VCaP (cell line): ENCODE measurements around the gene CCDC192.

Experiments used
- H3K27ac ChIP-seq: fragments of 450-650 bp; 2 replicates; pipeline ENCODE4 v1.5.1; 2017
- CTCF ChIP-seq: fragments of 450-650 bp; conservative IDR thresholded peaks from 2 replicates; pipeline ENCODE4 v1.5.1; 2017; ENCODE audit warnings: mild to moderate bottlenecking, moderate library complexity

CCDC192 gene

GRCh38 chr5:127793052-127793451 lies 89.9 kb downstream of the CCDC192 start:
- TF ChIP-seq CTCF, result no peak
- H3K27ac ChIP-seq, result no peak overlapping the region

DNA sequence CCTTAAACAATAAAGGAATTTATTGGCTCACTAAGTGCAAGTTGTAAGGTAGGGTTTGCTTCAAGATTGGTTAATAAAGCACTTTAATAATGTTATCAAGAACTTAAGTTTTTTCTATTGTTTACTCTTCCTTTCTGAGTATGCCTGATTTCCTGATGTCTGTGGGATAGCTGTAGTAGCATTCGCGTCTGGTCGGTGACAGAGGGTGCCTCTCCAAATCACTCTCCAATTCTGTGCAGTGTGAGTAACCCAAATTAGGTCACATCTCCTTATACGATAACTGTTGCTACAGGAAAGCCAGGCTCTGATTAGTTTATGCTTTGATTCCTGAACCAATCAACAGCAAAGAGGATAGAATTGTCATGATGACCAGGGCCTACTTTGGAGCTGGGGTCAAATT lies 90.7 kb downstream of the CCDC192 start:
- no peak overlapping the region for H3K27ac ChIP-seq
- no peak for TF ChIP-seq CTCF

DNA sequence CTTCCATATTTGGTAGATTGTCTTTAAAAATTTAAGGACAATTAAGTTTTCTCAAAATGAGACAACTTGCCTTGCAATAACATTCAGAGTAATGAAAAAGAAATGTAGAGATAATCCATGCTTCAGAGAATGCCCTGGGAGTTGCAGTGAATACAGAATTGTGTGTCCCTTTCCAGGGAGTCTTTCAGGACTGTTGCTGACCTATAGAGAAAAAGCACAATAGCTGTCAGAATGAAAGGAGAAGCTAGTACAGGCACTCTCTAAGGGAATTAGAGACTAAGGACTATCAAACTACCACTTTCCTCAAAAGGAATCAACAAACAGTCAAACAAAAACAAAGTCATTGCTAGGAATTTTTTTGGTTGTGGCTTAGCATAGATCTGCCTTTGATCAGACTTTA lies 93.0 kb downstream of the CCDC192 start:
- no peak for TF ChIP-seq CTCF
- no peak overlapping the region for H3K27ac ChIP-seq

GRCh38 chr5:127799293-127799905 lies 96.2 kb downstream of the CCDC192 start:
- TF ChIP-seq CTCF, result no peak
- no peak overlapping the region for H3K27ac ChIP-seq

DNA sequence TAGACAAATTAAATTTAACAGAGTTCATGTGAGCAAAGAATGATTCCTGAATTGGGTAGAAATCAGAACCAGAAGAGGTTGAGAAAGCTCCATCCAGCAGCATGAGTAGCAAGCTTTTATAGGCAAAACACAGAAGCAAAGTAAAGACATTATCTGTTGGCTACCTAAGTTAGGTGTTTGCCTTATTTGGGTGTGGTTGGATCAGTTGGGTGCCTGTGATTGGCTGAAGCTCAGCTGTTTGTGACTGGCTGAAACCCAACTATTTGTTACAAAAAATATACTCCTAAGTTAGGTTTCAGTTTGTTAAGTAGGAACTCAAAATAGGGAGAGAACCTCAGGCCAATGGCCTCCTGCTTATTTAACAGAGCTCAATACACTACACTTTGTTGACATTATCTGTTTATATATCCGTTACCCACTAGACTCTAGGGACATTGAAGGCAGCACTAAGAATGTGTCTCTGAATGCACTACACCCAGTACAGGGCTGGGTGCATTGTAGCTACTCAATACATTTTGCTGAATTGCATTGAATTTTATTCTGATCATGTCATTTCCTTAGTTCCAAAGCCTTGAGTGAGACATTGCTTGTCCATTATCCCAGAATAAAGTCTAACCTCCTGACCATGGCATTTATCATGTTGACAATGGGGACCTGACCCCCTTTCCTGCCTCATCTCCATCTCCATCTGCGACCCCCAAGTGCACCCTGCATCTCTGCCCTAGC lies 98.7 kb downstream of the CCDC192 start:
- TF ChIP-seq CTCF, result no peak
- peak overlapping the region; percentile 20; the same call in 1 of the 2 replicates for H3K27ac ChIP-seq

- no peak for TF ChIP-seq CTCF
- H3K27ac ChIP-seq, result peak overlapping the region; percentile 20; the same call in 1 of the 2 replicates
These were observed 99.3 kb downstream of the CCDC192 start for GRCh38 chr5:127802477-127802865.

DNA sequence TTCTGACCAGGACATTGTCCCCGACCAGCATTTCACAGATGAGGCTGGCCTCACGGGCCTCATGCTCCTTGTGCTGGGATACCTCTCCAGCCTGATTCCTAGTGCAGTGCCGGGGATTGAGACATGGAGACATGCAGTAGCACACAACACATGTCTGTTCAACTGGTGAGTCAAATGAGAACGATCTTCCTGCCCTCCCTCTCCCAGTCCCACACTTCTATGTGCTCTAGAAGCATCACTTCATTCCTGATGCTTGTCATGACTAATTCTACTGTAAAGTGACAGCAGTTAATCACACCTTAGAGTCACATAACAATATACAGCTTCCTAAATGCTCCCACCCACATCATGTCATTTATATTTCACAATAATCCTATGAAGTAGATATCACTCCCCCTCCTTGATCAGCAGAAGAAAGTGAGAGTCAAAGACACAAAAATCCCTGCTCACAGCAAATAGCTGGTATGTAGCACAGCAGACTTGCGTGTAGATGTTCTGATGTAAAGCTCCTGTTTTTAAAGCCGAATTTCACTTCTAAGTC lies 101.8 kb downstream of the CCDC192 start:
- TF ChIP-seq CTCF, result no peak

More for the DNA sequence above, 101.8 kb downstream of the CCDC192 start:
- no peak overlapping the region for H3K27ac ChIP-seq
